Measurements from ENCODE around the gene SFPQ. TPM values are rescaled to one million over a fixed set of nuclear protein-coding genes. Genes with fewer than 3 reads are reported as not detected.

SFPQ gene
- total and polyA plus RNA-seq, 7 donors: 51.3 to 124 (median 82.9) TPM

DNA sequence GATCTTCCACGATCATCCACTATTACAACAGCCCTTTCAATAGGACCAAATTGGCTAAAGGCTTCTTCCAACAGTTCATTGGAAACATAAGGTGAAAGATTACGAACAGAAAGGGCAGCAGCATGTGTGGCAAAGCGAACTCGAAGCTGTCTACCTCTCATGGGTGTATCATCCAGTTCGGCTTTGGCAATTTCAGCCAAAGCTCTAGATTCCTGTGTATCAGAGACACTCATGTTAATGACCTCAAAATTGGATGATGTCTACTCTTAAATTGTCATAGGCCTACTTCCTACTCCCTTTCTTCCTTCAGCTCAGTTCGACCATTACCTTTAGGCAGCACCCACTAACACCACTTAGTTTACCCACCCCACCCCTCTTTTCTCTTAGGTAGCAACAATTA lies 2.2 kb downstream of the SFPQ start:
- Histone ChIP-seq H3K27me3 (ENCODE audit: insufficient read depth in 3 of 3, low read length in 2 of 3) (no peaks in the 10 kb centered on the region), H3K27ac (peak overlapping the region; percentile 100), H3K36me3 (ENCODE audit: insufficient read depth in 1 of 2, low read depth in 1 of 2) (peaks cover 15 to 59% of the 10 kb centered on the region in 2 donors), H3K9me3 (no peaks in the 10 kb centered on the region), H3K4me3 (peak overlapping the region; percentile 98), H3K4me1 (peaks cover 60% of the 10 kb centered on the region)
- ATAC-seq (no peak), DNase-seq (no peak)
- intact Hi-C loops (cut with DNase I): loop anchor here in 1 of 2 donors (10.0 kb wide), 1 partner anchor 374 kb away; no protein-coding TSS in a partner anchor
- WGBS, 3 donors: 4 to 11% (median 6%) methylated on average over 6 of the region's 6 CpGs
- TF ChIP-seq, protein P1, sequence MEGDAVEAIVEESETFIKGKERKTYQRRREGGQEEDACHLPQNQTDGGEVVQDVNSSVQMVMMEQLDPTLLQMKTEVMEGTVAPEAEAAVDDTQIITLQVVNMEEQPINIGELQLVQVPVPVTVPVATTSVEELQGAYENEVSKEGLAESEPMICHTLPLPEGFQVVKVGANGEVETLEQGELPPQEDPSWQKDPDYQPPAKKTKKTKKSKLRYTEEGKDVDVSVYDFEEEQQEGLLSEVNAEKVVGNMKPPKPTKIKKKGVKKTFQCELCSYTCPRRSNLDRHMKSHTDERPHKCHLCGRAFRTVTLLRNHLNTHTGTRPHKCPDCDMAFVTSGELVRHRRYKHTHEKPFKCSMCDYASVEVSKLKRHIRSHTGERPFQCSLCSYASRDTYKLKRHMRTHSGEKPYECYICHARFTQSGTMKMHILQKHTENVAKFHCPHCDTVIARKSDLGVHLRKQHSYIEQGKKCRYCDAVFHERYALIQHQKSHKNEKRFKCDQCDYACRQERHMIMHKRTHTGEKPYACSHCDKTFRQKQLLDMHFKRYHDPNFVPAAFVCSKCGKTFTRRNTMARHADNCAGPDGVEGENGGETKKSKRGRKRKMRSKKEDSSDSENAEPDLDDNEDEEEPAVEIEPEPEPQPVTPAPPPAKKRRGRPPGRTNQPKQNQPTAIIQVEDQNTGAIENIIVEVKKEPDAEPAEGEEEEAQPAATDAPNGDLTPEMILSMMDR (IDR thresholded peaks at IDR 0.05): no peak

DNA sequence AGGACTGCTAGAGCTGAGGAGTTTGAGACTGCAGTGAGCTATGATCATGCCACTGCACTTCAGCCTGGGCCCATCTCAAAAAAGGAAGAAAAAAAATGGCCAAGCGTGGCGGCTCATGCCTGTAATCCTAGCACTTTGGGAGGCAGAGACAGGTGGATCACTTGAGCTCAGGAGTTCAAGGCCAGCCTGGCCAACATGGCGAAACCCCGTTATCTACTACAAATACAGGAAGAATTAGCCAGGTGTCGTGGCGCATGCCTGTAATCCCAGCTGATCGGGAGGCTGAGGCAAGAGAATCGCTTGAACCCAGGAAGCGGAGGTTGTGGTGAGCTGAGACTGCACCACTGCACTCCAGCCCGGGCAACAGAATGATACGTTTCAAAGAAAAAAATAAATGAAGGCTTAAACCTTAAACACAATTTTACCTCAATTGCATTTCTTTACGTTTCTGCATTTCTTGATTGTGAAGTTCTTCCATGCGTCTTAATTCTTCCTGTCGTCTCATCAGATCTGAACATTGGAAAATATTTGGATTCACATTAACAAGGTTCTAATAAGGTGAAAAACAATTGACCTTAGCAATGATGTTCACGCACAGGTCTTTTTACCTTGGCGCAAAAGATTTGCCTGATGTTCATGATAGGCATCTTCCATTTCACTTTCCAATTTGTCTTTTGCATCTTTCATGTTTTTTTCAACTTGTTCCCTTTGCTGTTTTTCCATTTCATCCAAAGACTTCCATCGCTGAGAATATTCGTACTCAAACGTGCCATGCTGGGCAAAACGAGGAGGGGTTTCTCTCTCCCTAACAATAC lies 4.2 kb downstream of the SFPQ start:
- TF ChIP-seq, protein P1 (IDR thresholded peaks at IDR 0.05): no peak
- intact Hi-C loops (cut with DNase I): no loop called here
- no peak overlapping the region for H3K27ac ChIP-seq
- no peaks in the 10 kb centered on the region for H3K27me3 ChIP-seq (ENCODE audit: insufficient read depth in 3 of 3, low read length in 2 of 3)
- H3K4me1 ChIP-seq: peaks cover 70% of the 10 kb centered on the region
- H3K4me3 ChIP-seq: peak overlapping the region; percentile 98
- no peaks in the 10 kb centered on the region for H3K9me3 ChIP-seq
- ATAC-seq: no peak
- DNase-seq: no peak
- peaks cover 22 to 79% of the 10 kb centered on the region in 2 donors for H3K36me3 ChIP-seq (ENCODE audit: insufficient read depth in 1 of 2, low read depth in 1 of 2)
- WGBS, 3 donors: 70 to 73% (median 72%) methylated on average over 20 of the region's 20 CpGs

DNA sequence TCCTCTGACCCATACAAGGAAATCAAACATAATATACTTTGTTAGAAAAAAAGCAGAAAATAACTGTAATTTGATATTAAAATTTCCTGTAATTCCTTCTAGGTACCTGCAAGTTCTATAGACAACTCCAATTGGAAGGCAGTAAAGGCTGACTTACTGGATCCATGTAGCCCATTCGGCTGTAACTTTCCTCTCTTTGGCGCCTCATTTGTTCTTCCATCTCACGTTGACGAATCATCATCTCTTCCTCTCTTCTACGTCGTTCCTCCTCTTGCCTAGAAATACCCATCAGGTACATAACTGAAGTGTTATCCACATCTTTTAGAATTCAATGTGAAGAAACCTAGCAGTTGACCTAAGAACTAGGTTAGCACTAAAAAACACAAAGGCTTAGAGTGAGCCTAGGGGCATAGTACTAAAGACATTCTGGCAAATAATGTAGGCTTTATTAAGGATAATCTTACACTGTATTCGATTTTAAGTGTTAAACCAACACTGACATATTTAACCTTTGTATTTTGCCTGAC lies 5.1 kb downstream of the SFPQ start:
- ATAC-seq (no peak), DNase-seq (no peak)
- H3K36me3 ChIP-seq (ENCODE audit: insufficient read depth in 1 of 2, low read depth in 1 of 2): peaks cover 22 to 88% of the 10 kb centered on the region in 2 donors
- no peaks in the 10 kb centered on the region for H3K9me3 ChIP-seq
- TF ChIP-seq, protein P1 (IDR thresholded peaks at IDR 0.05): no peak
- peak overlapping the region; percentile 98 for H3K4me3 ChIP-seq
- 65 to 72% (median 71%) methylated on average over 7 of the region's 7 CpGs for WGBS, 3 donors
- no peaks in the 10 kb centered on the region for H3K27me3 ChIP-seq (ENCODE audit: insufficient read depth in 3 of 3, low read length in 2 of 3)
- H3K27ac ChIP-seq: no peak overlapping the region
- peaks cover 70% of the 10 kb centered on the region for H3K4me1 ChIP-seq
- intact Hi-C loops (cut with DNase I): no loop called here

DNA sequence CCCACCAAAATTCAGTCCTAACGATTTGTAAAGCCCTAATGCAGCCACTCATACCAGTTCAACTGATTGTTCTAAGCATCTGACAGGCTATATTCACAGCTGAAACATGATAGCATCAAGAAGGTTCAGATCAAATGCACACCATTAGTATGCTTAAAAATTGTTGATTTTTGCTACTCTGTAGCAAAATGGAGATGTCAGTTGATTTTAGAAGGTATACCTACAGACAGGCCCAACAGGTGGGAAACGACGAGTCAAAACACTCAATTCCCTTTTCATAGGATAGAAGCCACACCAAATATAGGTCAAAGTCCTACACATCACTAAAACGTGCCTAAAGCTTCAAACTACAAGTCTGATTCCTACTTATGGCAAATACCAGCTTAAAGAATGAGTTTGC lies 6.7 kb downstream of the SFPQ start:
- ATAC-seq (peak in 1 of 4 donors; percentile 10), DNase-seq (no peak)
- Histone ChIP-seq H3K4me3 (peak overlapping the region; percentile 2), H3K27me3 (ENCODE audit: insufficient read depth in 3 of 3, low read length in 2 of 3) (no peaks in the 10 kb centered on the region), H3K9me3 (no peaks in the 10 kb centered on the region), H3K4me1 (peaks cover 86% of the 10 kb centered on the region), H3K27ac (no peak overlapping the region), H3K36me3 (ENCODE audit: insufficient read depth in 1 of 2, low read depth in 1 of 2) (peaks cover 23 to 100% of the 10 kb centered on the region in 2 donors)
- TF ChIP-seq, protein P1 (IDR thresholded peaks at IDR 0.05): no peak
- 40 to 48% (median 43%) methylated on average over 4 of the region's 4 CpGs for WGBS, 3 donors
- intact Hi-C loops (cut with DNase I): no loop called here
